NK-92 treated with Interleukin-12 subunit alpha and Interleukin-12 subunit beta, amount 100 ng/mL, for 24 hours (cell line): ENCODE data around the gene SIRPB1.
"Not testable (repeated sequence)": the region's sequence is repeated elsewhere in the genome, so short reads cannot be mapped to it uniquely, and the experiment has no call there.

Experiments used
- DNase-seq: peaks from one replicate; lab custom pipeline; 2025; lab: John Stamatoyannopoulos, UW

The SIRPB1 gene

GRCh38 chr20:1636621-1637020 is 16.8 kb upstream of the SIRPB1 start:
- DNase-seq: no peak

- DNase-seq: no peak
Observed at GRCh38 chr20:1635291-1635979, 15.6 kb upstream of the SIRPB1 start.

DNA sequence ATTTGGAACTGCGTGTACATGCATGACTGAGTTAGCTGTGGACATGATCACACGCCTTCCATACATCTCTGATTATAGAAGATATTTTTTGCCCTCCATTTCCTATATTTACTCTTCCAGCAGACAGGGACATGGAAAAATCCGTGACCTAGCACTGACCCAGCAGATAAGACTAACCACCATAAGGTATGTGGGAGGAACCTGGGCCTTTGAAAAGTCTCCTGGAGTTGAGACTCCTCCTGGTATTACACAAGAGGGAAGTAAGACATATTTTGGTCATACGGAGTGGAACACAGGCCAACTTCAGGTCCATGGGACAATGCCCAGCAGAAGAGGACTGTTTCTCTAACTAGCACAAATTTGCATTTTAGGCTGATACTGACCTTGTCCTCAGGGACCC is 13.7 kb upstream of the SIRPB1 start:
- no peak for DNase-seq

DNA sequence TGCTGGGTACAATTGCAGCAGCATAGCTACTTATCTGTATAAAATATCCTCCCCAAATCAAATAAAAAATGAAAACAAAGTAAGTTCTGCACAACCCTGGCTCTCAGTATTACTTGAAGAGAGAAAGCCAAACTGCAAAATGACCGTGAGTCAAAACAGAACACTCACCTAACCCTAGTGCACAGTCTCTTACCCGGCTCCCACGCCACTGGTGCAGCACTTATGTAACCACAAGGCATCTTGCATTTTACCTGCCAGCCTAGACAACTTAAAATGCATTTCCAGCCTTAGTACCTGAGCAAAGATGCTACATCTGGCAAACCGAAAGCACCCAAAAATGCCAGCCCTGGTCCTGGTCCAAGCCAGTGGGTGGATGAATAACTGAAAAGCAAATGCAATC is 12.4 kb upstream of the SIRPB1 start:
- no peak for DNase-seq

- no peak for DNase-seq
Observed at GRCh38 chr20:1631309-1632151, 11.7 kb upstream of the SIRPB1 start.

- no peak for DNase-seq
Observed at GRCh38 chr20:1630186-1630585, 10.4 kb upstream of the SIRPB1 start.

DNA sequence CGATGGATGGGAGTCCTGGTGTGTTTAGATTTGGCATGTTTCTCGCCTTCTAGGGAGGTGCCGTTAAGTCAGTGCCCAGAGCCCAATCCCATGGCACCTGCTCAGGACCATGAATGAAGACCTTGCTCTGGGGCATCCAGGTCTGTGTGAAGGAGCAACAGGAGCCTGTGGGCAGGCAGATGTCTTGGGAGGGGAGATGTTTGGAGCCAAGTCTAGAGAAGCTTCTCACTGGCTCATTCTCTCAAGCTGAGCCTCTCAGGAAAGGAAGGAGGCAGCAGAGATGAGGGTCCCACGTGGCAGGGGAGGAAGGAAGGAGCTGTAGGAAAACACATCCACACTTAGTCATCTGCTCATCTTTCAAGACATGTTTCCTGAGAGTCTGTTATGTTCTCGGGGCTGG is 9.5 kb upstream of the SIRPB1 start:
- no peak for DNase-seq

GRCh38 chr20:1628621-1629020 is 8.8 kb upstream of the SIRPB1 start:
- no peak for DNase-seq

- DNase-seq: no peak
Observed at GRCh38 chr20:1627200-1627550, 7.4 kb upstream of the SIRPB1 start.

GRCh38 chr20:1626528-1627199 is 6.9 kb upstream of the SIRPB1 start:
- no peak for DNase-seq

DNA sequence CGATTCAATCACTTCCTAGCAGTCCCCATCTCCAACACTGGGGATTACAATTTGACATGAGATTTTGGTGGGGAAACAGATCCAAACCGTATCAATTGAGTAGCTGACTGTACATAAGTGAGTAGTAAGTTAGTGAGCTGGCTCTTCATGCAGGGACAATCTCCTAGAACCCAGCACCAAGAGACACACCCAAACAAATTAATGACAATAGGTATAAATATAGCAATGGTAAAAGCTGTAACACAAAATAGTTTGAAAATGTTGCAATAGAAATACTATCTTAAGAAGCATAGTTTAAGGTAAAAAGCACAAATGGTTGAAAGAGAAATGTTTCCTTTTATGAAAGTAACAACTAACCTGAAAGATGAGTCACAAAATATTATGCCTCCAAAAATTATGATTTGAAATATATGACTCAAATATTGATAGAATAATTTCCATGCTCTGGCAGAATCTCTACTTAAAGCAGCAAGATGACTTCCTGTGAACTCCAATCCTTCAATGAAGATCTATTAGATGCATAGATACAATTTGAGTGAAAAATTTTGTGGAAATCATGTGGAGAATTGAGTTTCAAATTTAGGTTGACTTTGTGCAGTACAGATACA is 5.4 kb upstream of the SIRPB1 start:
- no peak for DNase-seq

DNA sequence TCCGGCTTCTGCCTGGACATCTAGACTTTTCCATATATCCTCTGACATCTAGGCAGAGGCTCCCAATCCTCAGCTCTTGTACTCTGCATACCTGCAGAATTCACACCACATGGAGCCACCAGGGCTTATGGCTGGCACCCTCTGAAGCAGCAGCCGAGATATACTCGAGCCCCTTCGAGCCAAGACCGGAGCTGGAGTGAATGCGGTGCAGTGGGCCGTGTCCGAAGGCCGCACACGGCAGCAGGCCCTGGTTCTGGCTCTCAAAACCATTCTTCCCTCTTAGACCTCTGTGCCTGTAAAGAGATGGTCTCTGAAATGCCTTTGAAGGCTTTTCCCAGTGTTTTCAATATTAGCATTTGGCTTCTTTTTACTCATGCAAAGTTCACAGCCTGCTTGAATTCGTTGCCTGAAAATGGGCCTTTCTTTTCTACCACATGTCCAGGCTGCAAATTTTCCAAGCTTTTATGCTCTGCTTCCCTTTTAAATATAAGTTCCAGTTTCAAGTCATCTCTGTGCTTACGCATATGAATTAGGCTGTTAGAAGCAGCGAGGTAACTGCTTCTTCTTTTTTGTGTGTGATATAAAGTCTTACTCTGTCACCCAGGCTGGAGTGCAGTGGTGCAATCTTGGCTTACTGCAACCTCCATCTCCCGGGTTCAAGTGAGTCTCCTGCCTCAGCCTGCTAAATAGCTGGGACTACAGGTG is 3.8 kb upstream of the SIRPB1 start:
- DNase-seq: no peak

GRCh38 chr20:1622450-1622849 is 2.6 kb upstream of the SIRPB1 start:
- DNase-seq: no peak

- no peak for DNase-seq
Observed at GRCh38 chr20:1621316-1621715, 1.5 kb upstream of the SIRPB1 start.

DNA sequence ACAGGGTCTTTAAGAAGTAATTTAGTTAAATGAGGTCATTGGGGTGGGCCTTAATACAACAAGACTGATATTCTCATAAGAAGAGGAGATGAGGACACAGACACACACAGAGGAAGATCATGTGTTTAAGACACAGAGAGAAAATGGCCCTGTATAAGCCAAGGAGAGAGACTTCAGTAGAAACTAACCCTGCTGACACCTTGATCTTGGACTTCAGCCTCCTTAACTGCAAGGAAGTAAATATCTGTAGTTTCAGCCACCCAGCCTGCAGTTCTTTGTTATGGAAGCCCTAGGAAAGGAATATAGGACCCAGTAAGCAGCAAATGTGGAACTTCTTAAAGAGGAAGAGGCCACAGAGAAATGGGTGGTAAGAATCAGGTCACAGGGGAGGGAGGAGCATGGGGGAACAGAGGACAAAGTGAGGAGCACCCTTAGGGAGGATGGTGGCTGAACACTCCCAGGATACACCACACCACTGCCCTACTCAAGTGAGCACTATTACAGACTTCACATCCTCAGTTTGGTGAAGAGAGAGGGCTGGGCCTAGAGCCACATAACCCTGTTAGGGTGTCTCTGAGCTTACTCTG is 762 bp downstream of the SIRPB1 start:
- no peak for DNase-seq

GRCh38 chr20:1618479-1618878 is 1.3 kb downstream of the SIRPB1 start:
- no peak for DNase-seq

GRCh38 chr20:1616858-1617434 is 2.9 kb downstream of the SIRPB1 start:
- DNase-seq: no peak

- not testable (repeated sequence) for DNase-seq
Observed at GRCh38 chr20:1610404-1610803, 9.4 kb downstream of the SIRPB1 start.

DNA sequence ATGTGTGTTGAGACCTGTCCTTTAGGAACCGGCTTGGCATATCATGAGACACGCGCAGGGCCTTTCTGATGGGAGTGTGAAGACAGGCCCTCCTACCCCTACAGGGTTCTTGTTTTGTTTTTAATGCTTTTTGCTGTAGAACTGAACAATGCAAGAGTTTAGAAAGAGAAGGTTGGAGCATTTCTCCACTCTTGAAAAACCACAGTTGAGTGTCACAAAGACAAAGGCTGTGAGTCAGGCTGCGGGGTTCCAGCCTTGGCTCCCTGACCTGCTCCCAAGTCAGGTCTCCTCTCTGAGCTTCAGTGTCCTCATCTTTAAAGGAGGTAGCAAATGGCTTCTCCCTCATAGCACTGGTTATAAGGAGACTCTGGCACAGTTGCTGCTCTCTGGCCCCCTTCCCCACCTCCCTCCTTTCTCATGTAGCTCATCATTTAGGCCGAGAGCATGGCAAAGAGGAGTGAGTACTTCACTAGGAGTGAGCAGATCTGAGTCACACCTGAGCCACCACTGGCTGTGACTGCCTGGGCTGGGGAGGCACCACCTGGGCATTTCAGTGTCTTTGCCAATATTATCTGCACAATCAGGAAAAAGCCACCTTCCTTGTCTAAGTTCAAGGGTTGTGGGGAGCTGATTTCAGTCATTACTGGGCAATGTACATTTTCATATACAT is 11.0 kb downstream of the SIRPB1 start:
- not testable (repeated sequence) for DNase-seq

GRCh38 chr20:1600736-1601135 is 19.1 kb downstream of the SIRPB1 start:
- no peak for DNase-seq

- DNase-seq: no peak
Observed at GRCh38 chr20:1595333-1595732, 24.5 kb downstream of the SIRPB1 start.
